Stimulated activated CD8-positive, alpha-beta memory T cell treated with anti-CD3 and anti-CD28 coated beads, Interleukin-12 subunit alpha, Interleukin-12 subunit beta, amount 100 ng/mL, for 1 hour (primary cell): Measurements from ENCODE around the gene DLX2.

Experiments used
- DNase-seq: peaks from one replicate; pipeline ENCODE4 v3.0.0-alpha.2; 2020; ENCODE audit warnings: low read depth

DLX2 gene

DNA sequence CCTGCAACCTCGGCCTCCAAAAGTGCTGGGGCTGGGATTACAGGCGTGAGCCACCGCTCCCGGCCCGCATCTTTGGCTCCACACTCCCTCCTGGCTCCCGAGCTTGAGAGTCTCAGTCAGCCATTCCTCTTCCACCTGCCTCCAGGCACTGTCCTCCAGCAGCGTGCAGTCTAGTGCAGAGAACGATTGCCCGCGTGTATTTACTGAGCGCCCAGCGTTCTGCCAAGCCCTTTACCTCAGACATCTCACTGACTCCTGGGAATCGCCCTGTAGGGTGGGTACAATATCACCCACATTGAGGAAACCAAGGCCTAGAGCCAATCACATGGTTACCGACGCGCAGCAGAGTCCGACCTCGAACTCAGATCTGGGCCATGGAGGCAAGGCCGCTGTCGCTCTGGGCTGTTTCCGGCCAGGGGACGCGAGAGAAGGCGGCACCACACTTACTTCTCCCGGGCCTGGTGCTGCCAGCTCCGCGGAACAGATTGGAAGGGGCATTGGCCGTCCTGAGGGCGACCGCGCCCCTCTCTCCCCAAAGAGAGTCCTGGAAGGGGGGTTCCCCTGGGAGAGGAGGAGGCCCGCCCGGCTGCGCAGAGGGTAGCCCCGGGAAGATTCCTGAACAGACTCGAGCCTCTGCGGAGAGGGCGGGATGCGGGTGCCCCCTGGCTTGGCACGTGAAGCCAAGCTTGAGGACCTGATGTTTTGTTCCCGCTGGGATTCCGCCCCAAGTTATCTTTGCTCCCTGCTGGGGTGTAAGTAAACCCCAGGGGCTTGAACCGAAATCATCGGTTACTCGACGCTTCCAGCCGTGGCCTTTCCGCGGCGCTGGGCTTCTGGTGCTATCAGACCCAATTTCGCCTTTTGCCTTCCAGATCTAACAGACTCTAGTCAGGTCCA lies 5.2 kb upstream of the DLX2 start:
- no peak for DNase-seq

DNA sequence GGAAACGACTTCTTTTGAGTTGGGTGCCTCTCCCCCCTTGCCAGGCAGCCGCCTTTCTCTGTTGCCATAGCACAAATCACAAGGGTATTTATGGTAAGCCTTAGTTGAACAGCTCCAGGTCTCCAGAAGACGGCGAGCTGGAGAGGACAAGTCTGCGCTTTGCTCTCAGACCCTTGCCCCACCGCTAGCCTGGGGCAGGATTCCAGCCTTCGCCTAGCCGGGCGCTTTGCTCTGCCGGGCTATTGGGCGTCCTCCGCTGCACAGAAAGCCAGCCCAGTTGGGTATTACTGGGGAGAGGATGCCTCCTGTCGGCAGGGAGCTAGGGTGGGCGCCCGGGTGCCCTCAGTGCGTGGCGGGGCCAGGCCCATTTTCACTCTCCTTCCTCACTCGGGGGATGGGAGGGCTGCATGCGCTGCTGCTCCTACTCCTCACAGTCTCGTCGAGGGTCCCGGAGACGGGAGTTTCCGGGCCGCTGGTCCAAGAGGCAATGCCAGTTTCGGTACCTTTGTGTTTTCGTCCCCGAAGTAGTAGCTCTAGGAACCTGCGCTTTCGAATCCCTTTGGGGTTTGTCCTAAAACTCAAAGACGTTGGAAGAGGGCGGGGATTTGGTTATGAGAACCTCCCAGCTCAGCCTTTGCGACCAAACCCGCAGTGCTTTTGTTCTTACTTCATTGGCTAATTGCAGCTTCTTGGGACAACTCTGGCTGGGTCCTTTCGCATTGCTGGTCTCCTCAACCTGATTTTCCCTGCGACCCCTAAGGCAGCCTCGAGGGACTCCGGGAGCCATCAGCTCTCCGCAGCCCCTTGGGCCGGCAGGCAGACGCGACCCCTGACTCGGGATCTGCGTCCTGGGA lies 3.6 kb upstream of the DLX2 start:
- no peak for DNase-seq

DNA sequence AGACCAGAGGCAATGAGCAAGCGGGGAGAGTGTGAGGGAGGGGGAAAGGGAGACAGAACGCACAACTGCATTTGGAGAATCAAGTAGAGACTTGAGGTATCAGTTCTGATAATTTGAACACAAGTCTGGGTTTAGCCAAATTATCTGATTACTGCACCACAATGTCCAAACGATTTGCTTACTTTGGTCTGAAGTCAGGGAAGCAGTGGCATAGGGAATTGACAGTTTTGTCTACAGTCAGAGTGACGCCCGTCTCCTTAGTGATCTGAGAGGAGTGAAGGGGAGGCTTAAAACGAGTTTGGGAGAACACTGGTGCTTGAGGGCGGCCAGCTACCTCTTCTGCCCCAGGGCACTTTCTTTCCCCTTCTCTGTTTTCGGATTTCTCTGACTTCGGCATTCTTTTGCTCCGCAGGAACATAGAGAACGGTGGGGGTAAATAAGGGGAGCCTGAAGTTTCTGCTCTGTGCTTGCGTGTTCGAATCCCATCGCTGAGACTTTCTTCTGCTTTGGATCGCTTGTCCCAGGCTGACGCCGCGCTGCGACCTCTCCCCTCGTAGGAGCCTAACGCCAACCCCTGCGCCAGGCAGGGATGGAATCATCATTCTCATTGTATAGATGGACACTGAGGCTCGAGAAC lies 2.9 kb upstream of the DLX2 start:
- no peak for DNase-seq

DNA sequence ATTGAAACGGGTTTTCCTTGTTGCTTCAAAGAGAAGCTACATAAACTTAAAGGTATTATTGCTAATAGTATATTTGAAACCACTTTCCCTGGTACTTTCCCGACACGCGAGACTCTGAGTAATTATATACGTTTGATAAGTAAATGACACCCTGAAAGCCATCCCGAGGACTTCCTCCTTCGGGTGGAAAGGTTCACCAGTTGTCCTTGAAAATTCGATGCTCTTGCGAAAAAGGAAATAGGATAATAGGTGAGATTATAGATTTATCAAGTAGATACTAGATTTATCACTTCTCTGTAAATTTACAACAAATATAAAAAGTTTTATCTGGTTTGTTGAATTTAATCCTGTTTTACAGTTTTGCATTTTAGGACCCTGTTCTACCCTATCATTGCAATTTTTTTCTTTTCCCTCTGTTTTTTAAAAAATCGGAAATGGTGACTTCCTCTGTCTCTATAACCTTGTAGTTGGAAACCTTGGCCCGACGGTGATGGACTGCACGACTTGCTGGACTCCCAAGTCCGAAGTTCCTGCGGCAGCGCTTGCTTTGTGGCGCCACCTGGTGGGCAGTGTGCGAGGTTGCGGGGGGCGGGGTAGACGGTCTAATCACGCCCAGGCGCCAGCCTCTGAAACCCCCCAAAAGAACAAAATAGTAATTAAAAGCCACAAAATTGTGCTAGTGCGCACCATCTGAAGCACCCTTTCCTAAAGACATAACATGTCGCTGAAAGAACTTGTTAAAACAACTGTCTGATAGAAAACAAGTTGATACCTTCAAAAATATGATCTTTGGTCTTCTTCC lies 972 bp upstream of the DLX2 start:
- peak; percentile 45 for DNase-seq

DNA sequence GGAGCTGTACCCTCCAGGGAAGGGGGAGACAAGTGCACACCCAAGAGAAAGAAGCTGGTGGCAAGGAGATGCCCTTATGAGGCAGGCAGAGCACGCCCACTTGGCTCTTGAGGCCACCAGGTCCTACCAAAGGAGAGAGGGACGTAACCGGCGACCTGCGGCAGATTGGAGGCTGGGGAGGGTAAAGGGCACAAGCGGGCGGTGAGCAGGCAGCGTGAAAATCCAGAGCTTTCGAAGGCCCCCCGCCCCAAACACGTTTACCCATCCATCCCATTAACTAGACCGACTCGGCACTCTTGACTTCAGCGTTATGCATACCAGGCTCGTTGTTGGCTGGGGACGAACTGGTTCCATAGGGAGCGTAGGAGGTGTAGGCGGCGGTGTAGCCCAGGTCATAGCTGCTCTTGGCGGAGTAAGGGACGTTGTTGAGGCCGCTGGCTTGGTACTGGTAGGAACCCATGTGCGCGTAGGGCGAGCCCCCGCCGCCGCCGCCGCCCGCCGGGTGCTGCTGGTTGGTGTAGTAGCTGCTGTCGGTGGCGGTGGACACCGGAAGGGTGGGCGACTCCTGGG lies 794 bp downstream of the DLX2 start:
- DNase-seq = no peak

DNA sequence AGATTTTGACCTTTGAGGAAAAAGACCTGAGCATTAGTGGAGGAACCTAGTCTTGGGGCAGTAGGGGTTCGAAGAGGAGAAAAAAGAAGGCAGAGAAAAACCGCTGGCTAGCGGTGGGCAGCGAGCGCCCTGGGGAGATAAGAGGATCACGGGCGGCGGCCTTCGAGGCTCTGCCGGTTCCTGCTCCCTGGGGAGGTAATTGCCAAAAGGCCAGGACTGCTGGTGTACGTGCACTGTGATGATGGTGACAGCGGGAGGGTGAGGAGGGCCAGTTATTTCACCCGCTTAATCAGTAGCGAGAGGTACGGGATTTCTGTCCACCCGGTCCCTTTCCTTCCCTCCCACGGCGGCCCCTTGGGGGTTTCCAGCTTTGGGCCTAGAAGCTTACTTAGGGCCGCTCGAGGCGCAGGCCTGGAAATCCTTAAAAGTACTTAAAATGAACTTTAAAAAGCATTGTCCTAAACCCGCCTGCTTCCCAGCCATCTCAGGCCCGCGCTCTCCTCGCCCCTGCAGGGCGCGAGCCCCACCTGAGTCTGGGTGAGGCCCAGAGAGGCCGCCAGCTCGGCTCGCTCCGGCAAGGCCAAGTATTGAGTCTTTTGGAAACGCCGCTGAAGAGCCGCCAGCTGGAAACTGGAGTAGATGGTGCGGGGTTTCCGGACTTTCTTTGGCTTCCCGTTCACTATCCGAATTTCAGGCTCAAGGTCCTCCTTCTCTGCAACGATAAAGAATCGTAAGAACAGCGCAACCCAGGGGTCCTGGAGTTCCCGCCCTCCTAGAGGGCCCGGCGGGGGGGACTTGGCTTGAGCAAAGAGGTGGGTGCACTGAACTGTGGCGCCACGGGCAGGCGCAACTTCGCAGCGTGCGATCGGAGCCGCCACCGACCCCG lies 1.5 kb downstream of the DLX2 start:
- DNase-seq = no peak

DNA sequence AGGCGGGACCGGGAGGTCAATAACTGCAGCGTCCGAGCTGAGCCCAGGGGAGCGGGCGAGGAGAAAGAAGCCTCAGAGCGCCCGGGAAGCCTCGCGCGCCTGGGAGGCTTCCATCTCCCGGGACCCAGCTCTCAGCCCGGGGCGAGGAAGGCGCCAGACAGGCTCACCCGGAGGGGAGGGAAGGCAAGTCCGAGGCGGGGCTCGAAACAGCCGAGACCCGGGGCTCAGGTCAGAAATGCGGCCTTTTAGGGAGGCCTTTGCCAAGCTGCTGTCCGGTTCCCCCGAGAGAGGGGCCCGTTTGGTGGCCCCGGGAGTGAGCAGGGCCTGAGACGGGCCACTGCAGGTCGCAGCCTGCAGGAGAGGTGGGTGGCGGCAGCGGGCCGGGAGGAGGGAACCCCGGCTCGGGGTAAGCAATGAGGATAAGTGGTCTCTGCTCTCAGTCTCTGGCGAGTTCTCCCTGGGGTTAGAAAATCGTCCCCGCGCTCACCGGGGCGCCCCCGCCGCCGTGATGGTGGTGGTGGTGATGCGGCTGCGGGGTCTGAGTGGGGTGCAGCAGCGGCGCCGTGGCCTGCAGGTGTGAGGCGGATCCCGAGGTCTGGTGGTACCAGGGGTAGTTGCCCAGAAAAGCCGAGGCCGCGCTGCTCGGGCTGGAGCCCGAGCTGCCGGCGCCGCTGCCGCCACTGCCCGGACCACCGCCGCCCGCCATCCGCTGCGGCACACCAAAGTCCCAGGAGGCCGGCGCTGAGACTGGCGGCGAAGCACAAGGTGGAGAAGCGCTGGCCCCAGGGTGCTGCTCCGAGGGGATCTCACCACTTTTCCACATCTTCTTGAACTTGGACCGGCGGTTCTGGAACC lies 2.4 kb downstream of the DLX2 start:
- no peak for DNase-seq

DNA sequence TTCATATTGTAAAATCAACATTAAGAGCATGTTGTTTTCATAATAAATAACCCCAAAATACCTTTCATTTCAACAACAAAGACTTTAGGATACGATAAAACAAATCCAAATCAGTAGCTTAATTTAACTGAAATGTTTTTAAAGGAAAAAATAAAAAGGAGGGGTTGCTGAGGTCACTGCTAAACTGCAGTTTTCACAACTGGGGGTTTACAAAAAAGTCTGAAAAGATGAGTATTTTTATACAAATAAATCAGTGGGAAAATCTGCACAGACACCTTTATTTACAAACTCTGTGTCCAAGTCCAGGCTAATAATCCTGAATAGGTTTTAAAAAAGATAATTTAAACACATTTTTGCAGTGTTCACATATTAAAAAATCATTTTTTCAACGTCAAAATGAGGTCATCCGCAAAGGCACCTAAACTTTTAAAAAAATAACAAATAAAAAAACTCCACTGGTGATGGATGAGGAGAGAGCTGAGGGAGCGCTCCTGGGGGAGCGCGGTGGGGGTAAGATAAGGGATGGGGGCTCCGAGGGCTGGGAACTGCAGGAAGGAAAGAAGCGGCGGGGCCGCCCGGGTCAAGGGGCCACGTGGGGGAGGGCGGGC lies 3.1 kb downstream of the DLX2 start:
- no peak for DNase-seq

DNA sequence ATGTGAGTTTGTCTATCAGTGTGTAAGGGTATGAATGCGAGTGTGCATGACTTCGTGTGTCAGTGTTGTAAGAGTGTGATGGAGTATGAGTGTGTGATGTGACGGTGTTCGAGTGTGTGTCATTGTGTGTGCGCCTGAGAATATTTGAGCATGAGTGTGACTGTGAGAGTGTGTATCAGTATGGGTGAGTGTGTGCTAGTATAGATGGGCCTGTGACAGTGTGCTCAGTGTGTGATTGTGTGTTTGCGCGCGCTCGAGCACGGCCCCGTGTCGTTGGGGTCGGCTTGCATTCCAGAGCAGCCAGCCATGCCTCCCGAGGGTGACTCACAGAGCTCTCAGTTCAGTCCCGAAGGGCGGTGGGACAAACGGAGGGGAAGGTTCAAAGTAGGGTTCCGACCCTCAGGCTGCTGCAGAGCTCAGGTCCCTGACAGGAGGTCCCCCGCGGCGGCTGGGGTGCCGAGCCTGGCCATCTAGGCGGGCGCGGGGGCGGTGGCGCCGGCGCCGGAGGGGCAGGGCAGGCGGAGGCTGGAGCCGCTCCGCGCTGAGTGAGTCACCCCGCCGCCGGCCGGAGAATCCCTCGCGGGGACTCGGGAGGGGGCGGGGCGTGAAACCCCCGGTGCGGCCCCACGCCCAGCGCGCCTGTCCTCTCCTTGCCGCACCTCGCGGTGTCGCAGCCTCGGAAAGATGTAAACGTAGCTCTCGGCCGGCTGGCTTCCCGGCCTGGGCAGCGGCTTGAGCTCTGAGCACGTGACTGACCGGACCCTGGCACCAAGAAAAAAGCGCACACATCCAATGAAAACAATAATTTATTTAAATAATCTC lies 3.8 kb downstream of the DLX2 start:
- DNase-seq = no peak

DNA sequence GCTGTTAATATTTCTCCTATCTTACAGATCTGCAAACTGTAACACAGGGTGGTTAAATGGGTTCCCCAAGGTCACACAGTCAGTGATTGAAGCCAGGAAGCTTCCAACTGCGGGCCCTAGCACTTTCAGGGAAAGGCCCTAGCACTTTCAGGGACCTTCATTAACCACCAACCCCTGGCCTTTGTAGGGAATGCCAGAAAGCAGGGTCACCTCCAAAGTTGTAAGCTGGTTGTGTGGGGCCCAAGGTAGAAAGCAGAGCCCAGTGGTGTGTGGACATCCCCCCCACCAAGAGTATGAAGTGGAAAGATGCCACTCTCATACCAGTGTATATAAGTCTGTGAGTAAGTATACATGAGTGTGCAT lies 4.4 kb downstream of the DLX2 start:
- DNase-seq = no peak

DNA sequence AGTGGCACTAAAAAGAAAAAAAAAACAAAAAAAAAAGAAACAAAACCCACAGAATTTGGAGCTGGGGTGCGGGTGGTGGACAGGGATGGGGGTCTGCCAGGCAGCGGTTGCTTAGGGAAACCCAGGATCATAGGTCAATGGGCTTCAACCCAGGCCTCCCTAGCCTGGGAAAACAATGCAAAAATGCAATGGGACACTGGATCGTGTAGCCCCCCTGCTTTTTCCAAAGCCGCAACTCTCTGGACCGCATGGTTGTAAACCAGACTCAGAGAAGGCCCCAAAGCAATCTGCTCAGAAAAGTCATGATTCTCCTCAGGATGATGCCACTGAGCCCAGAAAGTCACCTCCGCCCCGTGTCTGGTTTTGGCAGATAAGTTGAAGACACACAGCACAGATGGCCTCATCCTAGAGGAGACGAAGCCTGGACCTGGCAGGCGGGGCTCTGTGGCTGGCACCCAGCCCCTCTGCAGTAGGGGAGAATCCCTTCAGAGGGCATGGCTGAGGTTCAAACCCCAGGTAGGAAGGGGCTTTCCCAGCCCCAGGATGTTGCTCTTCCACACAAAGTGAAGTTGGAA lies 5.1 kb downstream of the DLX2 start:
- DNase-seq = no peak

DNA sequence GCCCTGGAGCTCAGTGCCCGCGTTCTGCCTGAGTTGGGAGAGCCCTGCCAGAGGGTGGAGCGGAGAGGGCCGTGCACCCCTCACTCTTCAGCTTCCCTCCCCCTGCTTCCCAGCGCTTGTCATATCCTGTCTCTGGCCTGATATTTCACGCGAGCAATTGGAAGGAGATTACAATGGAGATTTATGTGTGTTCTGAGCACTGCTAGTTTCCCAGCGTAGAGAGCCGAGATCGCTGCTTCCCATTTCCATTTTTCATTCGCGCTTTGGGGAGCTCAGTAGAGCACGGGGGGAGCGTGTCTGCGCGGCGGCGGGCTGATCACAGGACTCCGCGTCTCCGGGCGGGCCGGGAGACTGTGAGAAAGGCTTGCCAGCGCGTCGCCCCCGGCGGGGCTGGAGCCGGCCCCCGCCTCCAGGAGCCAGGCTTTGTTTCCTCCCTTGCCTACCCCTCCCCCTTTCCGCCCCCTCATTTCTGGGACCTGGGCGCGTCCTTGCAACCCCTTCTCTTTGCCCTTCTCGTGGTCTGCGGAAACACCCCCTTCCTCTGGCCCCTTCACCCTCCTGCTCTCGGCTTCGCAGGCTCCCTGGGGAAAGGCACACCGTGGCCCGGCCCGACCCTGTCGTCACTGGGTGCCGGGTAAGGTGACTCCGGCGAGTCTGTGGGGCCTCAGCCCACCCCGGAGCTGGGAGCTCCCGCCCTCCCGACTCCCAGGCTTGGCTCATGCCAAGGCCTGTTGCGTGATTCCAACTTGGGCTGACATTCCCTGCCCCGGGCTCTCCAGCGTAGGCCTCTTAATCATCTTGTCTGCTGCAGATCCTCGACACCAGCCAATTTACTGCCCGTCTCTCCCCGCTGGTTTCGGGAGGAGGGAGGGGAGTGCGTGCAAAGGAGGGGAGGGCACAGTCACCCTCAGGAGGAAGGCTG lies 5.8 kb downstream of the DLX2 start:
- no peak for DNase-seq

DNA sequence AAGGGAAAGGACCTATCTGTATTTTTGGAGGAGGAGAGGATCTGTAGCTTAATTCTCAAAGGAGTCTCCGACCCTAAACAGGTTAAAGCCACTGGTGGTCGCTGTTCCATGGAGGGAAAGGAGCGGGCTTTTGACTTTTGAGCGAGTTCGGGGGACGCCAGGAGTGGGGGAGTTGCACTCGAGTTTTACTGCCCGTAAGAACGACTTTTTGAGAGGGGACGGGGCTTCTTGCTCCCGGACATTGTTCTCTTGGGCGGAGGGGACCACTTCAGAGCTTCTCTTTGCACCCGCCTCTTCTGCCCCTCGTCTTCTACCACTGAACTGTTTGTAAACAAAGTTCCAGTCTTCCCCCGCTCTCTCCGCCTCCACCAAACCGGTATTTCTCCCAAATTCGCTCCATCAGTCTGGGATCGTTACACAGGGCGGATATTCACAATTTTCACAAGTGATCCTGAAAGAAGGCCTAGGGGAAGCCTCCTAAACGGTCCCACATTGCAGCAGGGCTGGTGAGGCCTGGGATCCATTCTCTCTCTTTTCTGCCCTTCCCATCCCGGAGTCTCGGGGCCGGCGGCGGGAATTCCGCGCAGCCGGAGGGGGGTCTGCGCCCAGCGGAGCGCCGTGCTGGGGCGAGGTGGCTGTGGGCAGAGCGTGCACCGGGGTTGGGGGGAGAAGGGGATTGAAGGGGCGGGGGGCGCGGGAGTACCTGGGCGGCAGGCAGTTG lies 6.6 kb downstream of the DLX2 start:
- DNase-seq = no peak

DNA sequence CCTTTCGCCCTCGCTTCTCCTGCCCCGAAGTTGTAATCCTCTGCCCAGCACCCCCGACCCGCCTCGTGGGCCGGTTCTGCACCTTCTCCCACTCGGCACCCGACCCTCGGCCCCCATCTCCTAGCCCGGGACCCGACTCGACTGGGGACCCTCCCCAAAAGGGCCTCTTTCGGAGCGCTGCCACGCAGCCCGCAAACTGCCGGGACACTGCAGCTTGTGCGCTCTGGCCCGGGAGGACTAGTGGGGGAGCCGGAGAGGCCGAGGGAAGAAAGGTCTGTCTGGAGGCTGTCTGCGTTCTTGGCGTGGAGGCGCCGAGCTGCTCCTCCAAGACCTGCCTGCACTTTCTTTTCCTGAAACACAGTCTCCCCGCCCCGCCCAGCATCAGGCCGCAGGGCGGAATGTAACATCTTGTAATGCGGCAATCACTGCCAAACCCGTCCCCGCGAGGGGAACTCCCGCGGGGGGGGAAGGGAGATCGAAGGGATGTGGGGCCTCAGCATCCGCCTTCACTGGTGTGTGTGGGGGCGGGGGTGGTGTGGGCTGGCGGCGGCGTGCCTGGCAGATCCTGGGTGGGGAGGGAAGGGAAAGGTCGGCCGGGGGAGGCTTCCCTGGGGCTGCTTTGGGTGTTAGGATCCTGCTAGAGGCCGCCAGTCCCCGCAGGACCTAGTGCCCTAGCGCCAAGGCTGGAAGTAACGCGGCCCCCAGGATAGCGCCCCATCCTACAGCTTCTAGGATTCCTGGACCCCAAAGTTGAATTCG lies 7.4 kb downstream of the DLX2 start:
- DNase-seq = peak; percentile 54
